ENCODE results near the gene PACS2.
"Not testable (repeated sequence)": the region's sequence is repeated elsewhere in the genome, so short reads cannot be mapped to it uniquely, and the experiment has no call there.

The PACS2 gene

DNA sequence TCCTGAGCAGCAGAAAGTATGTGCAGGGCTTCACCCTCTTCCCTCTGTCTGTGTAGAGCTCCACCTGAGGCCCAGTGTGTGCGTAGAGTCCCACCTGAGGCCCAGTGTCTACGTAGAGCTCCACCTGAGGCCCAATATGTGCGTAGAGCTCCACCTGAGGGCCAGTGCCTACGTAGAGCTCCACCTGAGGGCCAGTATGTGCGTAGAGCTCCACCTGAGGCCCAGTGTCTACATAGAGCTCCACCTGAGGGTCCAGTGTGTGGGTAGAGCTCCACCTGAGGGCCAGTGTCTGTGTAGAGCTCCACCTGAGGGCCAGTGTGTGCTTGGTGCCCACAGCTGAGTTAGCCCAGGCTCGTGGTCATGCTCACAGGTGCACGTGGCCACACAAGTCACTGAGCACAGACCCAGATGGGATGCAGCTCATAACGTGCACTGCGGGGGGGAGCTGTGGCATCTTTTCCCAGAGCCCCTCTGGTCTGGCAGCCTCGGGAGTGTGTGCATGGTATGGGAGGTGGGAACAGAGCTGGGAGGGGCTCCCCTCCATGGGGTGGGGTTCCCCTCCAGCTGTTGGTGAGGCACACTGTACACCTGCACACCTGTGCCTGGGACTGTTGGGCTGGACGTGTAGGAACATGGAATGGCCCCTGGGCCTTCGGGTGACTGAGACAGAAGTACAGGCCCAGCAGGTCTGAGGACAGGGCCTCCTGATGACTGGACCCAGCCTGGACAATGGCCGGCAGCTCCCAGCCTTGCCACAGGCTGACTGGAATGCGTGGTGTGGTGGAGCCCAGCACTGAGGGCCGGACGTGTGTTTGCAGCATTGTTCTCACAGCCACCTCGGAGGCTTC lies 20.1 kb downstream of the PACS2 start:
- TF ChIP-seq, protein P1, sequence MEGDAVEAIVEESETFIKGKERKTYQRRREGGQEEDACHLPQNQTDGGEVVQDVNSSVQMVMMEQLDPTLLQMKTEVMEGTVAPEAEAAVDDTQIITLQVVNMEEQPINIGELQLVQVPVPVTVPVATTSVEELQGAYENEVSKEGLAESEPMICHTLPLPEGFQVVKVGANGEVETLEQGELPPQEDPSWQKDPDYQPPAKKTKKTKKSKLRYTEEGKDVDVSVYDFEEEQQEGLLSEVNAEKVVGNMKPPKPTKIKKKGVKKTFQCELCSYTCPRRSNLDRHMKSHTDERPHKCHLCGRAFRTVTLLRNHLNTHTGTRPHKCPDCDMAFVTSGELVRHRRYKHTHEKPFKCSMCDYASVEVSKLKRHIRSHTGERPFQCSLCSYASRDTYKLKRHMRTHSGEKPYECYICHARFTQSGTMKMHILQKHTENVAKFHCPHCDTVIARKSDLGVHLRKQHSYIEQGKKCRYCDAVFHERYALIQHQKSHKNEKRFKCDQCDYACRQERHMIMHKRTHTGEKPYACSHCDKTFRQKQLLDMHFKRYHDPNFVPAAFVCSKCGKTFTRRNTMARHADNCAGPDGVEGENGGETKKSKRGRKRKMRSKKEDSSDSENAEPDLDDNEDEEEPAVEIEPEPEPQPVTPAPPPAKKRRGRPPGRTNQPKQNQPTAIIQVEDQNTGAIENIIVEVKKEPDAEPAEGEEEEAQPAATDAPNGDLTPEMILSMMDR (IDR thresholded peaks at IDR 0.05; ENCODE audit: control extremely low read depth, extremely low read depth, low read depth, missing control alignments) = no peak
- DNase-seq (ENCODE audit: extremely low spot score) = no peak
- POLR2A ChIA-PET = no interaction called here
- CTCF ChIA-PET = interaction anchor here (0.7 to 1.7 kb wide), 7 partner anchors 12 to 1083 kb away, joined by 3 to 4 read pairs (median 4); no protein-coding TSS in a partner anchor

DNA sequence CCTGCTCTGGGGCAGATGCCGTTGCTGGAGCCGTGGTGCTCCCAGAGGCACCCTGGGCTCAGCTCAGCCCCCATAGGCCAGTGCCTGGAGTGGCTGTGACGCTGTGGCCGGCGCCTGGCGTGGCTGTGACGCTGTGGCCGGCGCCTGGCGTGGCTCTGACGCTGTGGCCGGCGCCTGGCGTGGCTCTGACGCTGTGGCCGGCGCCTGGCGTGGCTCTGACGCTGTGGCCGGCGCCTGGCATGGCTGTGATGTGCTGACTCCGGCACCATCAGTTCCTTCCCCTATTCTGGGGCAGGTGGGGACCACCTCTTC lies 20.6 kb downstream of the PACS2 start:
- CTCF ChIA-PET = interaction anchor here (1.2 to 1.7 kb wide), 2 partner anchors 132 to 1082 kb away, joined by 4 read pairs; no protein-coding TSS in a partner anchor
- POLR2A ChIA-PET; DNase-seq (ENCODE audit: extremely low spot score): not testable (repeated sequence)

DNA sequence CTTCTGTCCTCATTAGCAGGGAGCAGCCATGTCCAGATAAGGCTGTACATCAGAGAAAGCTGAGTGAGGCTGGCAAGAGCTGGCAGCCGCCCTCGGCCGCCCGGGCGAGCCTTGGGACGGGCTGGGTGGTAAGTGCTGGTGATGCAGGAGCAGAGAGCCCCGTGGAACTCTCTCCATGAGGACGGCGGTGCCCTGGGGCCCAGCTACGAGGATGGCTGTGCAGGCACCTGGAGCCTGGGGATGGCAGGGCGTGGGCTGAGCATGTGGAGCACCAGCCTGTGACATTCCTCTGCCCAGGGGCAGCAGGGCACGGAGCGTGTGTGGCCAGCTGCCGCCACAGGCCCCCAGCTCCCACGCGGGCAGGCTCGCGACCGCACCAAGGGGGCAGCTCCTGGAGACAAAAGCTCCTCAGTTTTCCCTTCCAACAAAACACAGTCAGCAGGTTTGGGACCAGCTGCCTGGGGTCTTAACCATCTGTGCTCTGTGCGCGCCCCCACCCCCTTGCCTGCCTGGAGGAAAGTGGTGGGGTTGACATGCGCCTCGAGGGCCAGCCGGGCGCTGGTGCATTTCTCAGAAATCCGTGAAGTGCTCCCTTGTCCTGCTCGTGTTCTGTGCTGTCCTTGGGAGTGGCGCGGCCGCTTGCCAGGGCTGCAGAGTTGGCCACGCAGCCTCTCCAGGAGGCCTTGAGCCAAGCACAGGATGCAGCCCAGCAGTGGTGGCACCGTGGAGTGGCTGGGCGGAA lies 21.4 kb downstream of the PACS2 start:
- ChIA-PET POLR2A (no interaction called here), CTCF (interaction anchor here (1.7 kb wide), 1 partner anchor 133 kb away, joined by 4 read pairs; no protein-coding TSS in a partner anchor)
- TF ChIP-seq, protein P1 (IDR thresholded peaks at IDR 0.05; ENCODE audit: control extremely low read depth, extremely low read depth, low read depth, missing control alignments) = no peak
- no peak for DNase-seq (ENCODE audit: extremely low spot score)

GRCh38 chr14:105336477-105337287 lies 22.1 kb downstream of the PACS2 start:
- CTCF ChIA-PET = no interaction called here
- TF ChIP-seq, protein P1 (IDR thresholded peaks at IDR 0.05; ENCODE audit: control extremely low read depth, extremely low read depth, low read depth, missing control alignments) = no peak
- DNase-seq (ENCODE audit: extremely low spot score) = no peak
- POLR2A ChIA-PET = no interaction called here

DNA sequence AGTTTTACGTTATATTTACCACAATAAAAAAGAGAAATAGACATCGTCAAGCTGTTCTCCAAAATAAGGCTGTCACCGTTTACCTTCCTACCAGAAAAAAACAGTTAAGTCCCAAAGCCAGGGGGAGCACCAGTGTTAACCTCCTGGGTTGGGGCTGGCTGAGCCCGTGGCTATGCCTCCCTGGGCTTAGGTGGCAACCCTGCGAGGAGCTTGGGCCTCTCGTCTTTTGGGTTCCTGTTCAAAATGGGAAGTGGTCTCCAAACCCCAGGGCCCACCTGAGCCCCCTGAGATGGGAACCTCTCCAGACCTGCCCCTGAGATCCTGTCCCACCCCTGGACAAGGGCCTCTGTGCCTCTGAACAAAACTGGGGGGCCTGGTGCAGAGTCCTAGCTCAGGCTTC lies 22.9 kb downstream of the PACS2 start:
- CTCF ChIA-PET = no interaction called here
- POLR2A ChIA-PET = no interaction called here
- TF ChIP-seq, protein P1 (IDR thresholded peaks at IDR 0.05; ENCODE audit: control extremely low read depth, extremely low read depth, low read depth, missing control alignments) = no peak
- no peak for DNase-seq (ENCODE audit: extremely low spot score)

DNA sequence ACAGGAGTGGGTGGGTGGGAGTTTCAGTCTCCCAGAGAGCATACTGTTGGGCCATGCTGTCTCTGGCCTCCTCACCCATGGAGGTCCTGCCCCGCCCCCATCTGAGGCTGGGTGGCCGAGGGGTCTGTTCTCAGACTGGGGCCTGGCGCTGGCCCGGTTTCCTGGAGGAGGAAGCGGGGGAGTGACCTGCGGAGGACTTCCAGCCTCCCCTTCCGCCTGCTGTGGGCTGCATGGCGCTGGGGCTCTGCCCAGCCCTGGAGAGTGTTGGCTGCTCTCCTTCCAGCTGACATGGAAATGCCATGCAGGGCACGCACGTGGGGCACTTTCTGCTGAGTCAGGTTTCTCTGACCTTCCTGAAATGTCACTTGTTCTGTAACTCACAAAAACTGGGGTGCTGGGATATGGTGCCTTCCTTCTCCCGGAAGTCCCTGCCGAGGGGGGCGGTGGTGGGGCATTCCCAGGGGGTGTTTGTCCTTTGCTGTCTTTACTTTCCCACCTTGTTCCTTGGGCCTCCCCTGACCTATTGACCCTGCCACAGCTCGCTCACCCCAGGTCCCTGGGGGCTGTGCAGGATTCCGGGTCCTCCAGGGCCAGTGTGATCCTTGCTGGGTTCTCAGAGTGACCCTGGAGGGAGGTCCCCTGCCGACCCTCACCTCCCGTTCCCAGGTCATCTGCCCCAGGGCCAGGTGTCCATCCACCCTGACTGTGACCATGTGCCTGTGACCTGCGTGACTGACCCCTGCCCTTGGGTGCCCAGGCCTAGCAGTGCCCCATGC lies 23.6 kb downstream of the PACS2 start:
- TF ChIP-seq, protein P1 (IDR thresholded peaks at IDR 0.05; ENCODE audit: control extremely low read depth, extremely low read depth, low read depth, missing control alignments) = no peak
- ChIA-PET POLR2A (no interaction called here), CTCF (interaction anchor here (1.2 to 5.8 kb wide), 2 partner anchors 9 to 13 kb away, joined by 3 to 31 read pairs; no protein-coding TSS in a partner anchor)
- no peak for DNase-seq (ENCODE audit: extremely low spot score)

All from GM10248 (cell line).